Measurements from ENCODE around the gene MAEA.
"Not testable (repeated sequence)": the region's sequence is repeated elsewhere in the genome, so short reads cannot be mapped to it uniquely, and the experiment has no call there.

The MAEA gene

DNA sequence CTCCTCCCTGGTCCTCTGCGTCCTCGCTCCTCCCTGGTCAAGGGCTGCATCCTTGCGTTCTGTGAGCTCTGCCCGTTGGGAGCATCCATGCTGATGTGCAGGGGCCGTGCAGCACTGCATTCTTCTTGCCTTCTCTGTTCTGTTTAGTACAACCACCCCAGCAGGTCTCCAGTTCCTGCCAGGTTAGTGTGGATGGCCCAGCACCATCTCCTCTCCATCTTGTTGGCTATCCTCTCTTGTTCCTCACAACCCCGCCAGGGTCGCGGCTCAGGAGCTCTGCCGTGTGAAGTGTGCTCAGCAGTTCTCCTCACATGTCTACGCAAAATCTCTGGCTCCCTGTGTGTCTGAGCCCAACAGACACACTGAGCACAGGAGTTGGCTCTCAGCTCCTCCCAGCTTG lies 10.4 kb upstream of the MAEA start:
- DNase-seq (ENCODE audit: low spot score) = no peak

DNA sequence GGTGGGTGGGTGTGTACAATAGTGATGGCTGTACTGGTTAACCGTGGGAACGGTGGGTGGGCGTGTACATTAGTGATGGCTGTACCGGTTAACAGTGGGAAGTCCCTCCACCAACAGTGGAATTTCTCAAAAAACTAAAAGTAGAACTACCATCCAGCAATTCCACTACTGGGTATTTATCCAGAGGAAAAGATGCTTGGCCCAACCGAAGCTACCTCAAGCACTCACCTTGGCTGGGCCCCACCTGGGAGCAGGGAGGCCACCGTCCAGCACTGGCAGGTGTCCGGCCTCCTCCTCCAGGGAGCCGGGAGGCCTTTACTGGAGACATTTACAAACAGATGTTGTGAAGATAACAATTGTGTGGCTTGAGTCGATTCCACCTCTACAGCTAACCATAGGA lies 6.0 kb upstream of the MAEA start:
- no peak for DNase-seq (ENCODE audit: low spot score)

DNA sequence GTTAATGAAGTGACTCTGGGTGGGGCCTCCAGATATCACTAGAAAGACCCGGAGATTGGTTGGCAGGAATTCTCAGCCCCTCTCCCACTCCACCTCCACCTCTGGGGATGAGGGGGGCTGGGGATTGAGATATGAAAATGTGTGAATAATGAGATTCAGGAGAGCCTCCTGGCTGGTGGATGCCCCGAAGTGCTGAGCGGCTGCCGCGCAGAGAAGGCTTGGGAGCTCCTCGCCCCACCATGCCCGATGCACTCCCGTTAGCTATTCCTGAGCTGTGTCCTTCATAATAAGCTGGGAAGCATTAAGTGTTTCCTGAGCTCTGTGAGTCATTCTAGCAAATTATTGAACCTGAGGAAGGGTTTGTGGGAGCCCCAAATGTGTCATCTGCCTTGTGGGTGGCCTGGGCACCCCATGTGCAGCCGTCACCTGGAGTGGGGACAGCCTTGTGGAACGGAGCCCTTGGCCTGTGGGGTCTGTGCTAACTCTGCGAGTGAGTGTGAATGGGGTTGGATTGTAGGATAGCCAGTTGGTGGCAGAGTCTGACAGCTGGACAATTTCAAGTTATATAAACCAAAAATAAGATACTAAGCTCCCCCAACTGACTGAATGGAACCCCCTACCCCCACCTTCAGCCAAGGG lies 4.4 kb upstream of the MAEA start:
- no peak for DNase-seq (ENCODE audit: low spot score)

DNA sequence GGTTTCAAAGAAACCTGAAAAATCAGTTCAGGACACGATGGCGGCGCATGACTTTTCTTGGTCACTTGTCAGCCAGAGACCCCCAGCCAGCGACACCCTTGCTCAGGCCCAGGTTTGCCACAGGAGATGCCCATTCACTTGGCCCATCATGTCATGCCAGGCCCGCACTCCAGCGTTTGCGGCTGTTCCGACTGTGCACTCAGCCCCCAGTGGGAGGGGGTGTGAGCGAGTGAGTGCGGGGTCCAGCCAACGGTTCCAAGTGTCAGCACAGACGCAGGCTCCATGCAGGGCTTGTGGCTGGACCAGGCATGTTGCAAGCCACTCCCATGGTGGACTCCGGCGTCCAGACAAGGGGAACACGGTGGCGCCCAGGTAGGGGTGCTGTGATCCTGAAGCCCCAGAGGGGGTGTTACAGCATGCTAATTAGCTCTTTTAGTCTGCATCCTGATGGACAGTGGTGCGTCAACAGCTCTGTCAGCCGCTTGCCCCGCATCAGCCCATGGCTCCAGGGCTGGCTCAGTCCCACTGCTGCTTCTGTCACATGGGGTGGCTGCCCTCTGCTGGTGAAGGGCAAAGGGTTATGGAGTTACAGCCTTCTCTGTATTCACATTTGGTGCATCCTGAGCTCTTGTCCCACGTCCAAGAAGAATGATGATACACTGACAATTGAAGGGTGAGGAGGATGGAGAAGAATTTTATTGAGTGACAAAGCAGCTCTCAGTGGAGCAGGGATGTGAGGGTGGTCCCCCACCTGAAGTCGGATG lies 3.7 kb upstream of the MAEA start:
- DNase-seq (ENCODE audit: low spot score) = peak; percentile 39

DNA sequence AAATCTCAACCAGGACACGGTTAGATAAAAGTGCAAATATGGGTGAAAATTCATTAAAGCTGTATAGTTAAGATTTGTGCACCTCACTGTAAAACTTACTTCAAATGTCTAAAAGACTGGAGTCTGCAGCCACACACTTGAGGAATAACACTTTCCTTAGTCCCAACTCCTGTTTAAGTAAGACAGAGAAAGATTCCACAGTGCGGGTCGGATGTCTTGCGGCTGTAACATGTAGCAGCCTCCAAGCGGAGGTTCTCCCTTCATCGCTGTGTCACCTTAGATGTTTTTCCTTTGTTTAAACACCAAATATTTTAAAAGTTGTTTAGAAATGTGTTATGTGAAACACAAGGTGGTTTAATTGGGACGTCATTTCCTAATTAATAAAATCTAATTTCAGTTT lies 905 bp upstream of the MAEA start:
- no peak for DNase-seq (ENCODE audit: low spot score)

DNA sequence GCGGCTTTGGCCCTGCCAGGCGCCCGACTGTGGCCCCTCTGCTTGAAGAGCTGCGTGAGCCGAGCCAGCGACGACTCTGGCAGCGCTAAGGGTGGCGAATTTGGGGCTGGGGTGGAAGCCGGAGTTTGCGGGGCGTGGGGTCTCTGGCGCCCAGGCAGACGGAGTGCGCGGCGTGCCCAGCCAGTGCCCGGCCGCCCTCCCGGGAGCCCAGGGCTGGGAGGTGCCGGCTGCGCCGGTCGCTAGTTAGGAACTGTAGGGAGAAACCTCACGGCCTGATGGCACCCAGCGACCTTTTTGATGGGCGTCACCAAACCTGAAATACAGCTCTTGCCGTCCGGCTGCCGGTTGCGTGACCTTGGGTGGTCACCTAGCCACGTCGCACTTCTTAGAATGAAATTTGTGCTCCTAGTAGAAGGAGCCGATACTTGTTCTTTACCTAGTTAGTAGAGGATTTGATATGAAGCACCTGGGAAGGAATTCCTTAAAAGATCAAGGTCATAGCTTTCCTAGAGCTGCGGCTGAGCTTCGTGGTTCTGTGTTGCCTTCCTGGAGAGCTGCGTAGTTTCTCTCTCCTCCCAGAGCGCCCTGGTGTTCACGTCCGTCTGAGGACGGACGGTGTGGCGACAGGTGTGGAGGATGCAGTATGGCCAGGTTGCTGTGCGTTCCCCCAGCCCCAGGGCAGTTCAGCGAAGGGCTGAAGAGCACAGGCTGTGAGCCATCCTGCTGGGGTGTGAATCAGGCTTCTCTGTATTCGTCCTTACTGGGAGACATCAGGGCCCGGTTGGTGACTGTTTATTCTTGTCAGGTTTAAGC lies 680 bp downstream of the MAEA start:
- peak; percentile 18 for DNase-seq (ENCODE audit: low spot score)

DNA sequence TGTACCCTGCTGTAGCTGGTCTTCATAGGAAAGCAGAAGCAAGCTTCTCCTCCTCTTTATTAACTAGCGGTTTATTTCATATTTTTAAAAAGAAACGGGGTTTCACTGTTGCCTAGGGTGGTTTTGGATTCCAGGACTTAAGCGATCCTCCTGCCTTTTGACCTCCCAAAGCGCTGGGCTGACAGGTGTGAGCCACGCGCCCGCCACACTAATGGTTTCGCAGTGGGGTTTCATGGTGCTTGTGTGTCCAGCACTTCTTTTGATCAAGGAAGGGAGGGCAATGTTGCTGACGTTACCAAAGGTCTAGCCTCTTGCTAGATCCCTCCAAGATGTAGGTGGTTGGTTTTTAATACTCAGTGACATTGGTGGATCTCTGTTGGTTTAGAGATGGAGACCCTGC lies 1.4 kb downstream of the MAEA start:
- no peak for DNase-seq (ENCODE audit: low spot score)

DNA sequence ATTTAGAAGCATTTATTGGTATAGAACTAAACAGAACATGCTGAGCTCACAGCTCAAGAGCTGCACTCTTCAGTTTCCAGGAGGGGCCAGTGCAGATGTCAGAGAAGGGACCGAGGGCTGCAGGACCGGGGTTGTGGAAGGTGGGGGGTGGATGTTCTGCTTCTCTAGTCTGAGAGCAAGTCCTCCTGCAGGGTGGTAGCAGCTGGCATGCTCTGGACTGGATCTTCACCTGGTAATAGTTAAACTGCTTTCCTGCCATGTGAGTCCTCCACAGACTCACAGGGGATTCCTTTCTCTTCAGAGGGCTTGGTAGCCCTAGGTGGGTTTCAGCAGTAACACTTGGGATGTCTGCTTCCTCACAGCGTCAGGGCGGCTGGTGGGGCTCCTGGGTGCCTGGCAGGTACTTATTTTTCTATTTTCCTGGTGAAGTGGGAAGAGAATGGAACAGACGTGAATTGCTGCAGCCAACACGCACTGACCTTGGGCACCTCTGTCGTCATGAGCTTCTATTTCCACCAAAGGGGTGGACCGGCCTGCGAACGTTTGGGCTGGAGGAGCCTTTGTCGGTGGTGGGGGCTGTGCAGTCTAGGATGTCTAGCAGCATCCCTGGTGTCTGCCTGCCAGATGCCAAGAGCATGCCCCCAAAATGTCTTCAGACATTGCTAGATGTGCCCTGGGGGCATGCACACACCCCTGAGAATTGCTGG lies 2.5 kb downstream of the MAEA start:
- no peak for DNase-seq (ENCODE audit: low spot score)

DNA sequence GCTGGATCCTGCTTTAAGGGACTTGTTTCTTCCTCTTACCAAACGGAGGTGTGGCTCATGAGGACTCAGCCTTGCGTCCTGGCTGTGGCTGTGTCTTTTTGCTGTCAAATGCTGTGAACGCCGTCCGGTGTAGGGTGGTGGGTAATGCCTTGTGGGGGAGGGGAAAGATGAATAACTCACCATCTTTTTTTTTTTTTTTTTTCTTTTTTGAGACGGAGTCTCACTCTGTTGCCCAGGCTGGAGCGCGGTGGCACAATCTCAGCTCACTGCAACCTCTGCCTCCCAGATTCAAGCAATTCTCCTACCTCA lies 3.0 kb downstream of the MAEA start:
- DNase-seq (ENCODE audit: low spot score) = not testable (repeated sequence)

DNA sequence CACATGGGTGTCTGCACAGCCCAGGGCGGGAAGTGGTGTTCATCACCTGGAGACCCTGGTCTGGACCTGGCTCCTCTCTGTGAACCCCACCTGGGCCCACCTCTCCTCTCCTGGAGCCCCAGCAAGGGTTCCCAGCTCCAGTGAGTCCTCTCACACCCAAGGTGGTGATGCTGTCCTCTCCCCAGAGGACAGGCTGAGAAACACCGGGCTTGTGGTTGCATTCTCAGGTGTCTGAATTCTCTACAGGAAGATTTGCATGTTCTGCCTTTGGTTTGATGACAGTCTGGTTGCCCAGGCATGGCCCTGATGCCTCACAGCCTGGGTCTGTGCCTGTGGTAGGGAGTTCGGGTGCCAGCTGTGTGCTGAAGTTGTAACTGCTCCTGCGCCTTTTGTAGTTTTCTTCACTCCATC lies 3.8 kb downstream of the MAEA start:
- no peak for DNase-seq (ENCODE audit: low spot score)

DNA sequence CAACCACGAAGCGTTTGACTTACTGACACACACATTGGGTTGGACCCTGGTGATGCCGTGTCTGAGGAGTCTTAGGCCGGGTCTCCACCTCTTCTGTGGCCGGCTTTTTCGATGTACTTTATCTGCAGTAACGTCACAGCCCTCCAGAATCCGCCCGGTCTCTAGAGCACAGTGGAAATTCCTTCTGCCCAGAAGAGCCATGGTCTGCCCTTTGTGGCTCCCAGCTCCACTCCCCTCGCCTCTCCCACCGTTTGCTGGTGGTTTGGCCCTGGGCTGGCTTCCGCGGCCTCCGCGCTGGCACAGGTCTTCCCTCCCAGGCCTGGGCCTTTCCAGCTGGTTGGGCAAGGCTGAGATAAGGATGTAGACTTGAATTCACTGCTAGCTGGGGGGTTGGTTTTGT lies 4.3 kb downstream of the MAEA start:
- DNase-seq (ENCODE audit: low spot score) = no peak

DNA sequence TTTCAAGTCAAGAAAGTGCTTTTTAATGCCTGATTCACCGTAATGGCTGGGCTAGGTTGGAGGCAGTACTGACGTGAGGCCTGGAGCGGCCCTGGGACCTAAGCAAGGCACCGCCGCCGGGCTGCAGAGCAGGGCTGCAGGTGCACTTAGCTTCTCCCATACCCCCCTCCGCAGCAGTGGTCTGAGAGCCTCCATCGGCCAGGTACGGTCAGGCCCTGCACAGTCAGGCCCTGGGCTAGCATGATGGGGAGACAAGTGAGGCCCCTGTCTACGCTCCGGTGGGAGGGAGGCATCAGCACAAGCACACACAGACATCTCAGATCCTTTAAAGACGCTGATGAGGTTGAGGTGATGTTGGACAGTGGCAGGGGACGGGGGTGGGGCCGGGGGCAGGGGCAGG lies 4.7 kb downstream of the MAEA start:
- DNase-seq (ENCODE audit: low spot score) = no peak

DNA sequence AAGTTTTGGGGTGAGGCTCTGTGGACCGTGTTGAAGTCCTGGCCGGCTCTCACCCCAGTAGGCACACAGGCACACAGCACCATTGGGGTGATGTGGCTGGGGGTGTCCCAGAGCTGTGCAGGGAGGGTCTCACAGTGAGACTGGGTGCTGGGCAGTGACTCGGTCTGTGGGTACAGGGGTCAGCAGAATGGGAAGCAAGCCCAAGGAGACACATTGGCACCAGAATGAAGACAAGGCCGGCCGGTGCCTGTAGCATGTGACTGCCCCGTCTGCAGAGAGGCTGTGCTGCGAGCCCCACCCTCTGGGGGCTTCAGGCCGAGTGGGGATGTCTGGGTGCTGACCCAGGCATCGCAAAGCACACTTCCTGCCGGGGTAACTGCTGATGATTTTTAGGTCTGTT lies 5.2 kb downstream of the MAEA start:
- DNase-seq (ENCODE audit: low spot score) = no peak

DNA sequence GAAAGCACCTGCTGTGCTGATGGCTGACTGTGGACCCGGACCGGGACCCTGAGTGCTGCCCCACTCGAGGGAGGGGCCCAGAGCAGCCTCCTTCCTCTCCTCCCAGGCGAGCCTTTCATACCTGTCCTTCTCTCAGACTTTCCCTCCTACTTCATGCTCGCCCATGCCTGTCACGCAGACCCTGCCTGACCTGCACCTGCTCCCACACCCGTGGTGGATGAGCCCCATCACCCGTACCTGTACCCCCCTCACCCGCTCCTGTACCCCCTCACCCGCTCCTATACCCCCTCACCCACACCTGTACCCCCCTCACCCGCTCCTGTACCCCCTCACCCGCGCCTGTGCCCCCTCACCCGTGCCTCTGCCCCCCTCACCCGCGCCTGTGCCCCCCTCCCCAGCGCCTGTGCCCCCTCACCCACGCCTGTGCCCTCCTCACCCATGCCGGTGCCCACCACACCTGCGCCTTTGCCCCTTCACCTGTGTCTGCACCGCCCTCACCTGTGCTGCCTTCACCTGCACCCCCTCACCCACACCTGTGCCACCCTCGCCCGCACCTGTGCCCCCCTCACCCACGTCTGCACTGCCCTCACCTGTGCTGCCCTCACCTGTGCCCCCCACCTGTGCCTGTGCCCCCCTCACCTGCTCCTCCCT lies 5.8 kb downstream of the MAEA start:
- DNase-seq (ENCODE audit: low spot score) = no peak

DNA sequence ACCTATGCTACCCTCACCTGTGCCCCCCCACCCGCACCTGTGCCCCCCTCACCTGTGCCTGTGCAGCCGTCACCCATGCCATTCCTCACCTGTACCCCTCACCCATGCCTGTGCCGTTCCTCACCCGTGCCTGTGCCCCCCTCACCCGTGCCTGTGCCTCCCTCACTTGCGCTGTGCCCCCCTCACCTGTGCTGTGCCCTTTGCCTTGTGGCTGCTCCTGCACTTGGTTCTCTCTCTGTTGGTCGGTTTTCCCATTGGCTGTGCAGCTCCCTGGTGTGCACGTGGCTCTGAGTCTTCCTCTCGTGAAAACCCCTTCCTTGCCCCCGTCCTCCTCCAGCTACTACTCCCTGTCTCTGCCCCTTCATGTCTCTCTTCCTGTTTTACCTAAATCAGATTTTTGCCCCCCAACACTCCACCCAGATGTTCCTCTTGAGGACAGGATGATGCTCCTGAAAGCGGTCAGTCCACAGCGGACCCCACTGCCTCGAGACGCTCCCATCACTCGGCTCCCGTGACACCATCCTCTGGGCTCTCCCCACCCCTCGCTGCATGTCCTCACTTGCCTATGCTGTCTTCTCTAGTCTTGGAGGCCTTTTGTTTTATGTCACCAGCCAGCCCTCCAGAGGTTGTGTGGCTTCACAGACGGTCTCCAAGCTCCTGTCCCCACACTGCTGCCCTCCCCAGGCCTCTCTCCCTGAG lies 6.8 kb downstream of the MAEA start:
- DNase-seq (ENCODE audit: low spot score) = no peak

DNA sequence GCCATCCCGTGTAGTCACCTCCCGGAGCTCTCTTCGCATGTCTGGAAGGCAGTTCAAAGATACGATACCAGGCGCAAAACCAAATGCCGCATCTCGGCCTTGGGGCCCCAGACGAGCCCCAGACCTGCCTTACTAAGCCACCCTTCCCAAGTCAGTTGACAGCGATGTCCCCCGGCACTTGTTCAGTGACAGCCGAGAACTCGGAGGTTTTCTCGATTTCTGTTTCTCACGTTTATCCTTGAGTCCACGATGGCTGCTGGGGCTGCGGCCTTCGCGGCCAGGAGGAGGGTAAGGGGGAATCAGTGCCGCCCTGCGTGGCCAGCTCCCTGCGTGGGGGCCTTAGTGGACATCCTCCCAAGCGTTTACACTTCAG lies 7.3 kb downstream of the MAEA start:
- no peak for DNase-seq (ENCODE audit: low spot score)

DNA sequence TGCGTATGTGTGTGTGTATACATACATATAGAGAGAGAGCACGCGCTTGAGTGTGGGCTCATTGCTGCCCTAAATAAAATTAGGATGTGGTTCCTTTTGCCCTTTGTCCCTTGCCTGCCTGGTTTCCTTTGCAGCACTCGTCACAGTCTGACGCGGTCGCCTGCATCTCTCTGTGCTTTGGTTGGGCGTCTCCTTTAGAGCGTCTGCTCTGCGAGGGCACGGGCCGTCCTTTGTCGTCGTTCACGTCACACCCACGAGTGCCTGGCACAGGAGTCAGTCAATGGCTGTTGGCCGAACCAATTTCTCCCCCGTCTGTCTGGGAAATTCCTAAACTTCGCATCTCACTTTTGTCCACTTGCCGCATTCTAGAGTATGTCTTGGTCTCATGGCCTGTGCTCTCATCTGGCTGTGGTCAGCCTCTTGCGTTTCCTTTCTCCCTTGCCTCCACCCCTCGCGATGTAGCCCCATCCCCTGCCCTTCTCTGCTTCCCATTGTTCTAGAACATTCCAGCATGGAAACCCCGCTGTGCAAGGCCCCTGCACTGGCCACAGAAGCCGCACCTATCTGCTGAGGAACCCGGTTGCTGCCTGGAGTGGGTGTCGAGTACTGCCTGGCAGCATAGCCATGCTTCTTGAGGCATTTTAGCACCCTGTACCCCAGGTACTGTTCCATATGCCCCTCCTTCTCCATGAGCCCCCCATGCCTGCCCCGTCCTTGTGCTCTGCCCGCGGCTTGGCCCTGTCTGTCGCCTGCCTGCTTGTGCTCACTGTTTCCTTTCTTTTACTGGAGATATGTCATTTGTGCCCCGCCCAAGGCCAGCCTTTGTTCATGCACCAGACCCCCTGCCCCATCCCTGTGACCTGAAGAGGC lies 8.0 kb downstream of the MAEA start:
- DNase-seq (ENCODE audit: low spot score) = no peak

DNA sequence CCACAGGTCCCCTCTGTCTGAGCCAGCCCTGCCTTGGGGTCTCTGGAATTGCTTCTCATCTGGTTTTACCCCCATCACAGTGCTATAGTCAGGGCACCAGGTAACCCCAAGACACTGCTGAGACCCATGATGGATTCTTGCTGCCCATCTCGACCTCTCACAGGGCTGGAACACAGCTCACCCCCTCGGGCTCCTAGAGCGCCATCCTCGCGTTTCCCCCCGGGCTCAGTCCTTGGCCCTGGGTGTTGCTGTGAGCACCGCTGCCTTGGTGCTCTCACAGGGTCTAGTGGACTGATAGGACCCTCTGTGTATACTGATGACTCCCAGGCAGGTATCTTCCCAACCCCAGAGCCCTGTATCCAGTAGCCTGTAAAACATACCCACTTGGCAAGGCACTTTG lies 8.8 kb downstream of the MAEA start:
- no peak for DNase-seq (ENCODE audit: low spot score)

DNA sequence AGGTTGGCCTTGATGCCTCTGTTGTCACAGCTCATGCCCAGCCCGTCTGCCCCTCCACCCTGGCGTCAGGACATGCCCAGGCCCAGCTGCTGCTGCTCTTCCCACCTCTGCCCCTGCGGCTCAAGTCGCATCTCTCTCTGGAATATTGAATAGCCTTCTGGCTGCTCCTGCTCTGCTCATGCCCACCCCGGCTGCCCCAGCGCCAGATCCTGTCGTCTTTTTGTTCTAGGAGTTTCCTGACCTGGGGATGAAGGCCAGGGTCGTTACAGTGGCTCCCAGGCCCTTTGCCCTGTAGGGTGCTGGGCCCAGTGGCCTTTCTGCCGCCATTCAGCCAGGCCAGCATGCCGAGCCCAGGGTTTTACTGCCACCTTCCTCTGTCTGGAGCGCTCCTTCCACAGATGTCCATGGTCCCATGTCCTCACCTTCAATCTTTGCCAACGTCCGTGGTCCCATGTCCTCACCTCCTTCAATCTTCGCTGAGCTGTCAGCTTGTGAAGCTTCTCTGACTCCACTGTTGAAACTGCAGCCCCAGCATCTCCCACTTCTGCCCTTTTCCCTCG lies 9.7 kb downstream of the MAEA start:
- no peak for DNase-seq (ENCODE audit: low spot score)

All from CD4-positive, alpha-beta T cell treated with Interleukin-15 for 4 hours (primary cell).